DOHH2 (cell line): ENCODE results near the gene SUN1.

Experiments used
- EZH2phosphoT487 ChIP-seq: fragments of 200-600 bp; sonication (generic); IDR thresholded peaks from 2 replicates; pipeline ENCODE4 v1.6.1; 2017; ENCODE audit warnings: borderline replicate concordance, mild to moderate bottlenecking, antibody characterized with exemption, low read length, moderate library complexity, mixed read lengths
- TF ChIP-seq, protein P1 (sequence below): fragments of 200-600 bp; sonication (generic); IDR thresholded peaks from one replicate; pipeline ENCODE4 v1.5.1; 2014; ENCODE audit warnings: antibody characterized with exemption, mild to moderate bottlenecking, low read depth, low read length; ENCODE audit not compliant: poor library complexity, severe bottlenecking

DNA sequence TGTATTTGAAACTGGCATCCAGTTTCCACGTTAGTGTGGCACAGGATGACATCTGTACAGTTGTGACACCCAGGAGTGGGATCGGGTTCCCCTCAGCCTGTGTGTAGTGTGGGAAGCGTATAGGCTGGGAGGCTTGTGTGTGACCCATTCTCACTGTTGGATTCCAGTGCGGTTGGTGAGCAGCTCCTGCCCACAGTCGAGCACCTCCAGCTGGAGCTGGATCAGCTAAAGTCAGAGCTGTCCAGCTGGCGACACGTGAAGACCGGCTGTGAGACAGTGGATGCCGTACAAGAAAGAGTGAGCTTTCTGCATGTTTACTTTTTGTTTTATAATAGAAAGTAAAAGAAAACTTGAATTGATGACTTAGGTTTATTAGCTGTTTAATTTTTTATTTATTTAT lies 25.4 kb downstream of the SUN1 start:
- no peak for TF ChIP-seq EZH2phosphoT487
- TF ChIP-seq, protein P1, sequence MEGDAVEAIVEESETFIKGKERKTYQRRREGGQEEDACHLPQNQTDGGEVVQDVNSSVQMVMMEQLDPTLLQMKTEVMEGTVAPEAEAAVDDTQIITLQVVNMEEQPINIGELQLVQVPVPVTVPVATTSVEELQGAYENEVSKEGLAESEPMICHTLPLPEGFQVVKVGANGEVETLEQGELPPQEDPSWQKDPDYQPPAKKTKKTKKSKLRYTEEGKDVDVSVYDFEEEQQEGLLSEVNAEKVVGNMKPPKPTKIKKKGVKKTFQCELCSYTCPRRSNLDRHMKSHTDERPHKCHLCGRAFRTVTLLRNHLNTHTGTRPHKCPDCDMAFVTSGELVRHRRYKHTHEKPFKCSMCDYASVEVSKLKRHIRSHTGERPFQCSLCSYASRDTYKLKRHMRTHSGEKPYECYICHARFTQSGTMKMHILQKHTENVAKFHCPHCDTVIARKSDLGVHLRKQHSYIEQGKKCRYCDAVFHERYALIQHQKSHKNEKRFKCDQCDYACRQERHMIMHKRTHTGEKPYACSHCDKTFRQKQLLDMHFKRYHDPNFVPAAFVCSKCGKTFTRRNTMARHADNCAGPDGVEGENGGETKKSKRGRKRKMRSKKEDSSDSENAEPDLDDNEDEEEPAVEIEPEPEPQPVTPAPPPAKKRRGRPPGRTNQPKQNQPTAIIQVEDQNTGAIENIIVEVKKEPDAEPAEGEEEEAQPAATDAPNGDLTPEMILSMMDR, result no peak
